ENCODE data around the gene CEP70.
"Not testable (repeated sequence)": the region's sequence is repeated elsewhere in the genome, so short reads cannot be mapped to it uniquely, and the experiment has no call there.

The CEP70 gene

DNA sequence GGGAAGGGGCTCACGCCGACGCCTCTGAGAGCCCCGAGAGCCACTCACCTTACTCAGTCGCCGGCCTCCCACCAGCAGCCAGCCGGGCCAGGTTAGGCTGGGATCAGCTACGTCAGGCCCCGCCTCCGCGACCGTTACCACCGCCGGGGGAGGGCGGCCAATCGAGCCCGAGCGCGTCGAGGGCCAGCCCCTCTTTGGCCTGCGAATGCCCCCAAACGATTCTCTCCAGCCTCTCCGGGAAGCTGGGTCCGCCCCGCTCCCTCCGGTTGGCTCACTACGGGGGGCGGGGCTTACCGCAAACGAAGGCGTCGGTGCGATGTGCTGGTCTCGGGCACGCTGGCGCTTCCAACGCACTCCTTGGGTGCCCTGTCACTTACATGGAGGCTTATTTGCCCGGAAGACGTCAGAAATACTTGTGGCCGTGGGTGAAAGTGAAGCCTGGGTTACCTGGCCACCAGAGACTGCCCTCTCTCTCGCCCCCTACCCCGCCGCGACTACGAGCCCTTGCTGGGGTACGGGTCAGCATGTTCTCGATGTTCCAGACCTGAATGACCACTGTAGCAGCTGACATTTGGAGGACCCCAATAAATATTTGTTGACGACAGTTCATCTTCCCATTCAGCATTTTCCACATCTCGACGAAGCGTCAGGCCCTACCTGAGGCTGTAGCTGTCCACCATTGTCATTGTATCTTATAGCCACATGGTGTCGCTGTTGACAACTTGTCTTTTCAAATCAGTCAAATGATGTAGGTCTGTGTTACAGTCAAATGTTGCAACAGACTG, at the start of gene CEP70:
TSS of gene CEP70 (minus strand) at position 111 of the 785 bp plus-strand sequence. CDS start 21,333 bp downstream, outside the sequence.
- Histone ChIP-seq H3K9ac (ENCODE audit: low read depth, low read length) (peak within 1 kb of the TSS; percentile 78), H3K9me3 (ENCODE audit: control insufficient read depth, insufficient read depth, low read length) (no peaks in the 10 kb centered on the region), H3K4me1 (ENCODE audit: insufficient read depth, low read length) (0 out of 2 replicates have a peak, but pooled peaks cover 10% of the 10 kb centered on the region), H3K36me3 (ENCODE audit: insufficient read depth, low read length) (no peaks in the 10 kb centered on the region)

GRCh38 chr3:138642927-138643253, 48.8 kb upstream of the CEP70 start:
- H3K4me1 ChIP-seq (ENCODE audit: insufficient read depth, low read length): no peaks in the 10 kb centered on the region
- H3K36me3 ChIP-seq (ENCODE audit: insufficient read depth, low read length): no peaks in the 10 kb centered on the region
- H3K9ac ChIP-seq (ENCODE audit: low read depth, low read length): no peak overlapping the region
- peaks cover 6% of the 10 kb centered on the region; the same call in 1 of the 2 replicates for H3K9me3 ChIP-seq (ENCODE audit: control insufficient read depth, insufficient read depth, low read length)

DNA sequence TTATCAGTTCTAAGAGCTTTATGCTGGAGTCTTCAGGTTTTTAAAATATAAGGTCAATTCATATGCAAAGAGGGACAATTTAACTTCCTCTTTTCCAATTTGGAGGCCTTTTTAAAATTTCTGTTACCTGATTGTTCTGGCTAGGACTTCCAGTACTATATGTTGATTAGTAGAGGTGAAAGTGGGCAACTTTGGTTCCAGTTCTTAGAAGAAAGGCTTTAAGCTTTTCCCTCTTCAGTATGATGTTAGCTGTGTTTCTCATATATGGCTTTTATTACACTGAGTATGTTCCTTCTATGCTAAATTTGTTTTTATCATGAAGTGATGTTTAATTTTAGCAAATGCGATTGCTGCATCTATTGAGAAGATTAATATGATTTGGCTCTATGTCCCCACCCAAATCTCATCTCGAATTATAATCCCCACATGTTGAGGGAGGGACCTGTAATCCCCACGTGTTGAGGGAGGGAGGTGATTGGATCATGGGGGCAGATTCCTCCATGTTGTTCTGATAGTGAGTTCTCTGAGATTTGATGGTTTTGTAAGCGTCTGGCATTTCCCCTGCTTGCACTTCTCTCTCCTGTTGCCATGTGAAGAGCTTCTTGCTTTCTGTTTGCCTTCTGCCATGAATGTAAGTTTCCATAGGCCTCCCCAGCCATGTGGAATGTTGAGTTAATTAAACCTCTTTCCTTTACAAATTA, 48.3 kb upstream of the CEP70 start:
- Histone ChIP-seq H3K9ac (ENCODE audit: low read depth, low read length) (no peak overlapping the region), H3K4me1 (ENCODE audit: insufficient read depth, low read length) (no peaks in the 10 kb centered on the region), H3K36me3 (ENCODE audit: insufficient read depth, low read length) (no peaks in the 10 kb centered on the region), H3K9me3 (ENCODE audit: control insufficient read depth, insufficient read depth, low read length) (peaks cover 6% of the 10 kb centered on the region; the same call in 1 of the 2 replicates)

DNA sequence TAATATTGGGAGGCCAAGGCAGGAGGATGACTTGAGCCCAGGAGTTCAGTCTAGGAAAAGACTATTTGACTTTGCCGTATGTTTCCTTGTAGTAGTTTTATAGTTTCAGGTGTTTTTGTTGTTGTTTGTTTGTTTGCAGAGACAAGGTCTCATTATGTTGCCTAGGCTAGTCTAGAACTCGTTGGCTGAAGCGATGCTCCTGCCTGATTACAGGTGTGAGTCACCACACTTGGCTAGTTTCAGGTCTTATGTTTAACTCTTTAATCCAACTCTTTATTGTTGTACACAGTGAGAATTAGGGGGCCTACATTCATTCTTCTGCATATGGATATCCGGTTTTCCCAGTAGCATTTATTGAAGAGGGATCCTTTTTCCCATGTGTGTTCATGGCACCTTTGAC, 46.5 kb upstream of the CEP70 start:
- H3K9ac ChIP-seq (ENCODE audit: low read depth, low read length): no peak overlapping the region
- H3K4me1 ChIP-seq (ENCODE audit: insufficient read depth, low read length): no peaks in the 10 kb centered on the region
- peaks cover 6% of the 10 kb centered on the region; the same call in 1 of the 2 replicates for H3K9me3 ChIP-seq (ENCODE audit: control insufficient read depth, insufficient read depth, low read length)
- H3K36me3 ChIP-seq (ENCODE audit: insufficient read depth, low read length): no peaks in the 10 kb centered on the region

DNA sequence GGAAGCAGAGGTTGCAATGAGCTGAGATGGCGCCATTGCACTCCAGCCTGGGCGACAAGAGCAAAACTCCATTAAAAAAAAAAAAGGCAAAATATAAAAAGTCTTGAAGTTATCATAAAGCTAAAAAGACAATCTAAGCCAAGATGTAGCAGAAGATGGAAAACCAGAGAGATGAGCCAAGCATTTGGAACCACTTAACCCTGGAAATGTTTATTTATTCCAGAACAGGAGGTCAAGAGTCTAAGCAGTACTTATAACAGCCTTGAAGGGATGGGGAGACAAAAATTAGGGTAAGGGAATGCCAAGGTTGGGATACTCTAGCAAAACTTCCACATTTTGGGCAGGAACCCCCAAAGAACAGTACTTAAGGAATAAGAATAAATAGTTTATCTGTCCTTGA, 44.6 kb upstream of the CEP70 start:
- Histone ChIP-seq H3K9ac (ENCODE audit: low read depth, low read length) (no peak overlapping the region), H3K9me3 (ENCODE audit: control insufficient read depth, insufficient read depth, low read length) (0 out of 2 replicates have a peak, but pooled peaks cover under 1% of the 10 kb centered on the region), H3K4me1 (ENCODE audit: insufficient read depth, low read length) (no peaks in the 10 kb centered on the region), H3K36me3 (ENCODE audit: insufficient read depth, low read length) (0 out of 2 replicates have a peak, but pooled peaks cover 1% of the 10 kb centered on the region)

DNA sequence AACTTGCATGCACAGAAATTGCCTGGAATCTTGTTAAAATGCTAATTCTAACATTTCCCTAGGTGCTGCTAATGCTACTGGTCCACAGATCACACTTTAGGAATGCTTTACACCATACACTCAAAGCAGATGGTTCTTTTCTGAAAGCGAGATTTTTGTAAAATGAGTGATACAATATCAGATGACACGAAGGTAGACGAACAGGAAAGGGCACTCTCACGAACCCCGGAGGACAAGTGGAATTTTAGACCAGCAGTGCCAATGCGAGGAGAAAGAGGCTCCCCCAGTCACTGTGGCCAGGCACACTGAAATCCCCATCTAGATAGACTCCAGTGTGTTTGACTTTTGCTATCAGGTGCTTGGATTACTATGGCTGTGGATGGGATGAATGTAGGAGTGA, 35.5 kb upstream of the CEP70 start:
- H3K9me3 ChIP-seq (ENCODE audit: control insufficient read depth, insufficient read depth, low read length): no peaks in the 10 kb centered on the region
- 0 out of 2 replicates have a peak, but pooled peaks cover 3% of the 10 kb centered on the region for H3K36me3 ChIP-seq (ENCODE audit: insufficient read depth, low read length)
- H3K9ac ChIP-seq (ENCODE audit: low read depth, low read length): no peak overlapping the region
- no peaks in the 10 kb centered on the region for H3K4me1 ChIP-seq (ENCODE audit: insufficient read depth, low read length)

DNA sequence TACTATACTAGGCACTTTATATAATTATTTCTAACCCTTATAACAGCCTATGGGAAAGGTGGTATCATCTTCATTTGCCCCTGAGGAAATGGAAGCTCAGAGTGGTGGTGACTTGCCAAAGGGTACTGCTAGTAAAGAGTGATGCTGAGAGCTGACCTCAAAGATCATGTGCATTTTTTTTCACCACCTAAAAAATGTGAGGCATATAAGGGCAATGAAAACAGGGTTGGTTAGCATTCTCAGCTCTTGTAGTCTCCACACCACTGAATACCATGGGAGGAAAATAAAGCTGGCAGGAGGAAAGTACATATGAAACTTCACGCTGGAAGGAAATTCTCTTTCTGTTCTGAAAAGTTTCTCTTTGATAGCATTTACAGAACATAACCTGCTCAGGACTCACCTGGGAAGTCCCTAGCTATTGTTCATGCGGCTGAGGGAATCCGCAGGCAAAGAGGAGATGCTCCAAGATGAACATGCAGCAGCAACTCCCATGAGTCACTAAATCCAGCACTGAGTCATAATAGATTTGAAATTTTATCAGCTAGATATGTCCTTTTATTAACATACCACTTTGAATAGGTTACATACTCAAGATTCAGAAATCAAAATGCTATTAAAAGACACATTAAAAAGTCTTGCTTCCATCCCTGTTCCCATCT, 31.8 kb upstream of the CEP70 start:
- H3K9me3 ChIP-seq (ENCODE audit: control insufficient read depth, insufficient read depth, low read length): no peaks in the 10 kb centered on the region
- no peaks in the 10 kb centered on the region for H3K4me1 ChIP-seq (ENCODE audit: insufficient read depth, low read length)
- H3K9ac ChIP-seq (ENCODE audit: low read depth, low read length): no peak overlapping the region
- no peaks in the 10 kb centered on the region for H3K36me3 ChIP-seq (ENCODE audit: insufficient read depth, low read length)

- Histone ChIP-seq H3K9me3 (ENCODE audit: control insufficient read depth, insufficient read depth, low read length) (no peaks in the 10 kb centered on the region), H3K9ac (ENCODE audit: low read depth, low read length) (no peak overlapping the region), H3K4me1 (ENCODE audit: insufficient read depth, low read length) (no peaks in the 10 kb centered on the region), H3K36me3 (ENCODE audit: insufficient read depth, low read length) (no peaks in the 10 kb centered on the region)
Measured at GRCh38 chr3:138624518-138624917, 30.5 kb upstream of the CEP70 start.

- H3K9ac ChIP-seq (ENCODE audit: low read depth, low read length): no peak overlapping the region
- no peaks in the 10 kb centered on the region for H3K4me1 ChIP-seq (ENCODE audit: insufficient read depth, low read length)
- H3K9me3 ChIP-seq (ENCODE audit: control insufficient read depth, insufficient read depth, low read length): no peaks in the 10 kb centered on the region
- H3K36me3 ChIP-seq (ENCODE audit: insufficient read depth, low read length): no peaks in the 10 kb centered on the region
Measured at GRCh38 chr3:138620431-138620830, 26.4 kb upstream of the CEP70 start.

DNA sequence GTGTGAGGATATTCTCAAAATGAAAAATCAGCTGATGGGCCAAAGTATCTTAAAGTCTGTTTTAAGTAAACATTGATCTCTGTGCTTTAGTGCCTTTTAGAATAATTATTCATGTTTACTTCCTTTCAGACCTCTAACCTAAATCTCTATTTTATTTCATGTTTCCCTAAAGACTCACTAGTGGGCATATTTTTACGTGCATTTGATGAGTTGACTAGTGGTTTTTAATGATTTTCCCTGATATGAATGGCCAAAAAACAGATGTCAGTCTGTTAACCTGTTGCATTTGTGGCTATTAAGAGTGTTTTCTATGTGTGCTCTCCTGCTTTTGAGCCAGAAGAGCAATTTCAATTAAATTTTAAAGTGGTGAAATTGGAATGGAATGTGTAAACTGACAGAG, 21.4 kb upstream of the CEP70 start:
- Histone ChIP-seq H3K4me1 (ENCODE audit: insufficient read depth, low read length) (no peaks in the 10 kb centered on the region), H3K36me3 (ENCODE audit: insufficient read depth, low read length) (no peaks in the 10 kb centered on the region), H3K9me3 (ENCODE audit: control insufficient read depth, insufficient read depth, low read length) (no peaks in the 10 kb centered on the region), H3K9ac (ENCODE audit: low read depth, low read length) (no peak overlapping the region)

DNA sequence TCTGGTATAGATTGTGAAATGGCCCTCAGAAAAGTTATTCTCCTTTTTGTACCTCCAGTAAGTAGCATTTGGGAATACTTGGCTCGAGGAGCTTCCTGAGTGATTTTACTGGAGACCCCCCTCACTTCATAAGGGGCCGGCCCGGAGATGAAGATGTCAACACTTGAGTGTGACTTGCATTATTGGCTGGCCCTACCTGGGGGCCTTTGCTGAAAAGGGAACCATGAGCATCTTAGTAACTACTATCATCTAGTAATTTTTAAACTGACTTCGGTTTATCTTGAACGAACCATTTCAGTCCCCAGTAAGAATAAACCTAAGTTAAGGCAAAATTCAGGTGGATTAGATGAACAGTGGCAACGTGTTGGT, 15.8 kb upstream of the CEP70 start:
- H3K4me1 ChIP-seq (ENCODE audit: insufficient read depth, low read length): peaks cover 4% of the 10 kb centered on the region; the same call in 1 of the 2 replicates
- H3K9ac ChIP-seq (ENCODE audit: low read depth, low read length): peak overlapping the region; percentile 73; the same call in 1 of the 2 replicates
- H3K9me3 ChIP-seq (ENCODE audit: control insufficient read depth, insufficient read depth, low read length): no peaks in the 10 kb centered on the region
- H3K36me3 ChIP-seq (ENCODE audit: insufficient read depth, low read length): no peaks in the 10 kb centered on the region

- H3K9ac ChIP-seq (ENCODE audit: low read depth, low read length): peak within 1 kb of the TSS; percentile 73
- no peaks in the 10 kb centered on the region for H3K36me3 ChIP-seq (ENCODE audit: insufficient read depth, low read length)
- H3K9me3 ChIP-seq (ENCODE audit: control insufficient read depth, insufficient read depth, low read length): no peaks in the 10 kb centered on the region
- H3K4me1 ChIP-seq (ENCODE audit: insufficient read depth, low read length): peaks cover 4% of the 10 kb centered on the region; the same call in 1 of the 2 replicates
Measured at GRCh38 chr3:138608322-138609135, 14.5 kb upstream of the CEP70 start, which contains the start of gene FAIM. TSS of gene FAIM (plus strand) at chr3:138608771. CDS start at chr3:138619727, 10,956 bp downstream.

GRCh38 chr3:138604106-138604595, 10.1 kb upstream of the CEP70 start:
- H3K9ac ChIP-seq (ENCODE audit: low read depth, low read length); H3K9me3 ChIP-seq (ENCODE audit: control insufficient read depth, insufficient read depth, low read length); H3K4me1 ChIP-seq (ENCODE audit: insufficient read depth, low read length); H3K36me3 ChIP-seq (ENCODE audit: insufficient read depth, low read length): not testable (repeated sequence)

DNA sequence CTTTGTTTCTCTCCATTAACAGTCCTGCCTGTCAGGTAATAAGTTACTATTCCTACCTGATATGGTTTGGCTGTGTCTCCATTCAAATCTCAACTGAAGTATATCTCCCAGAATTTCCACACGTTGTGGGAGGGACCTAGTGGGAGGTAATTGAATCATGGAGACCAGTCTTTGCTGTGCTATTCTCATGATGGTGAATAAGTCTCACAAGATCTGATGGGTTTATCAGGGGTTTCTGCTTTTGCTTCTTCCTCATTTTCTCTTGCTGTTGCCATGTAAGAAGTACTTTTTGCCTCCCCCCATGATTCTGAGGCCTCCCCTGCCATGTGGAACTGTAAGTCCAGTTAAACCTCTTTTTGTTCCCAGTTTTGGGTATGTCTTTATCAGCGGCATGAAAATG, 7.6 kb upstream of the CEP70 start:
- not testable (repeated sequence) for H3K9ac ChIP-seq (ENCODE audit: low read depth, low read length); H3K9me3 ChIP-seq (ENCODE audit: control insufficient read depth, insufficient read depth, low read length); H3K36me3 ChIP-seq (ENCODE audit: insufficient read depth, low read length); H3K4me1 ChIP-seq (ENCODE audit: insufficient read depth, low read length)

Data from ES-I3 (cell line).